ENCODE measurements around the gene ARL2.
A peak's percentile ranks its signal among the peaks of the same experiment; 100 is the strongest.
"Not testable (repeated sequence)": the region's sequence is repeated elsewhere in the genome, so short reads cannot be mapped to it uniquely, and the experiment has no call there.

The ARL2 gene

DNA sequence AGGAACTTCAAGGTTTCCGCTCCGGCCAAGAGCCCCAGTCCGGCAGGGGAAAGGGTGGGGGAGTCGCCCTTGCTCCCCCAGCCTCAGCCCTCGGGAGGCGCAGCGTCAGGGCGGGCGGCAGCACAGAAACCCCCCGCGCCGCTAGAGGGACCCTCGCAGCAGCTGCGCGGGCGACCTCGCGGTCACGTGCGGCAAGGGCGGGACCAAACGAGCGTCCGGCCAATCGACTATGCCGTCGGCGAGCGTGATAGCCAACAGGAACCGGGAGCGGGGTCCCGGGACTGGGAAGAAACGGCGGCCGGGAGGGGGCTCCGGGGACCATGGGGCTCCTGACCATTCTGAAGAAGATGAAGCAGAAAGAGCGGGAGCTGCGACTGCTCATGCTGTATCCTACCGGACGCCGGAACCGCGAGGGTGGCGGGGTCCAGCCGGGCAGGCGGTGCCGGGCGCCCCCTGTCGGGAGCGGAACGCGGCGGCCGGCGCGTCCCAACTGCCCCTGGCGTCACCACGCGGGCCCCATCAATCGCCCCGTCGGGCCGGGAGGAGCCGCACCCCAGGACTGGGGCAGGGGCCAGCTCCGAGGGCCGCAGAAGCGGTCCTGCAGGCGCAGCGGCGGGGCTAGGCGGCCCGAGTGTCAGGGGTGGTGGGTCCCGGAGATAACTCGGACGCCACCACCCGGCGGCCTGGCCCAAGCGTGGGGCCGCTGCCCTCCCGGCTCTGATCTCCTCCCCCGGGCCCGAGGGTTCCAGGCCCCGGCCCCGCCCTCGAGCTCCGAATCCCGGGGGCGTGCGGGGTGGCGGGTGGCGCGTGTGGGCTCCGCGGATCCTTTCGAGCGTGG, at the start of gene ARL2:
ARL2 (plus strand) TSS at position 273 of the 838 bp plus-strand sequence; CDS start at position 321, 48 bp downstream.
- DNase-seq = peak; percentile 46

DNA sequence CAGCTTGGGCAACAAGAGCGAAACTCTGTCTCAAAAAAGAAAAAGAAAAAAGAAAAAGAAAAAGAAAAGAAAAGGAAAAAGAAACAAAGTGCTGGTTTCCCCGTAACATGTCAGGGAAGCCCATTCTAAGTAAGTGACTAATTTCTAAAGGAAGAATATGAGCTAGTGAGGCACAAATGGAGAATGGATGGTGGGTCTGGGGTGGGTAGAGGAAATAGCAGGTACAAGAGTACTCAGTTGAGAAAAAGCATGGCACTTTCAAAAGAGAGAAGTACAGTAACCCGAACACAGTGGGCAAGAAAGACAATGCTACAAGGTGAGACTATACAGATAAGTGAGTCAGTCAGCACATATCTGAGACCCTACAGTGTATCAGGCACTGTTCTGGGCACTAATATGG, 46.6 kb upstream of the ARL2 start:
- DNase-seq = no peak

DNA sequence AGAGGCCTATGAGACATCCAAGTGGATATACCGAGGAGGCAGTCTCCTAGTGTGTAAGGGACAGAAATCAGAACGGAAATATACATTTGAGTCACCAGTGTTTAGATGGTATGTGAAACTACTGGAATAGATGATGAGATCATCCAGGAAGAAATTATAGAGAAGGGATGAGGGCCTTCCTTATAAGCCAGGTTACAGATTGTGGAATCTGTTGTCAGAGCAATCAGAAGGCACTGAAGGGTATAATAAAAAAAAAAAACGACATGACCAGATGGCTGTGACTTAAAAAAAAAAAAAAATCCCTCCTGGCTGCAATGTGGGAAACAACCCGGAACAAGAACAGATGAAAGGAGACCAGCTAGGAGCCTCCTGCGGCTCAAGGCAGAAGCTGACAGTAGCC, 44.8 kb upstream of the ARL2 start:
- DNase-seq = no peak

DNA sequence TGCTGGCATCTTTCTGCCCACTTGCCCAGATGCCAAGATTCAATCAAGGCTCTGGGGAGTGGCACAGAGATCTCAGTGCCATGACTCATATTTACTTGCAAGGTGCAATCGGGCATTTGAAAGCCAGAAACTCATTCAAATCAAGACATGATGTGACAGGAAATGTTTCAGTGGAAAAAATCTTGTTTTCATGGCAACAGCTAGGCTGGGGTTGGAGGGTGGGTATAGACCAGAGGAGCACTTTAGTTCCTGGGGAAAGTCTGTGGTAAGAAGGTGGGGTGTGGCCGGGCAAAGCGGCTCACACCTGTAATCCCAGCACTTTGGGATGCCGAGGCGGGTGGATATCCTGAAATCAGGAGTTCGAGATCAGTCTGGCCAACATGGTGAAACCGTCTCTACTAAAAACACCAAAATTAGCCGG, 43.2 kb upstream of the ARL2 start:
- no peak for DNase-seq

DNA sequence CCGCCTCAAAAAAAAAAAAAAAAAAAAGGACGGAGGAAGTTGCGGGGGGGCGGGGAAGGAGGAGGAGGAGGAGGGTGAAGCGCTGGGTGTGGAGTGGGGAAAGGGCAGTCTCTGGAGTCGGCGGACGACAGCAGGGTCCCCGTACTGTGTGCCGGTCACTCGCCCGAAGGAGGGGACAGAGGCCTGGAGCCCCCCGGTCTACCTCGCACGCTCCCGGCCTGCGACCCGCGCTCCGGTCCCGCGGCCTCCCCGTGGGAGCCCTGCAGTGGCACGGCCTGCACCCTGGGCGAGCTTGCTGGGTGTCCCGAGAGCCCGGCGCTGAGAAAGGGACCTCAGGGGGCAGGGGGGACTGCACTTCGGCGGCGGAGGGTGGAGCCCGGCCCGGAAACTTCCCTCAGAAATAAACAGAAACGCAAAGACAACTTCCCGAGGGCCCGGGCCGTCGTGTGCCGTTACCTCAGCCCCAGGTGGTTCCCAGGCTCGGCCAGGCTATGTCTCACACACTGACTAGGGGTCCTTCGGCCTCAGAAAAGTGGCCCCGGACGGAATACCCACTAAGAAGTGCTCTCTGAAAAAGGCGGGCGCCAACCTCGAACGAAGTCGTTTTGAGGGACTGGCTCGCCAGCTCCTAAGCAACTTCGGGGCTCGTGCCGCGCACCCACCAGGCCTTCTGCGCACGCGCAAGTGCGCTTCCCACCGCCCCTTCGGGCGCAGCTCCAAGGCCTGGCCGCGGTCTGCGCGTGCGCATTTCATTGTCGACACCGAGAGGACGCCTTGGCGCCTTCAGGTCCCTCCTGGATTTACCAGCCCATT, 42.3 kb upstream of the ARL2 start, which contains the start of gene MAJIN:
MAJIN (minus strand) TSS at position 688 of the 813 bp plus-strand sequence. CDS start 12,703 bp downstream, outside the sequence.
- DNase-seq = peak; percentile 27

DNA sequence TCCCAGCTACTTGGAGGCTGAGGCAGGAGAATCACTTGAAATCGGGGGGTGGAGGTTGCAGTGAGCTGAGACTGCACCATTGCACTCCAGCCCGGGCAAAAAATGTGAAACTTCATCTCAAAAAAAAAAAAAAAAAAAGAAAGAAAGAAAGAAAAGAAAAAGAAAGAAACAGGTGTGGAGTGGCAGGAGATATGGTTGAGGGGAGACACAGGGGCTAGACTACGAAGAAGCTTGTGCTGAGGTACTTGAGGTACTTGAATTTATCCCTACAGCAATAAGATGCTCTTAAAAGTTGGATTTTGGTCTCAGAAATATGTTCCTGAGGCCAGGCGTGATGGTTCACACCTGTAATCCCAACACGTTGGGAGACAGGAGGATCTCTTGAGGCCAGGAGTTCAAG, 39.8 kb upstream of the ARL2 start:
- DNase-seq = no peak

DNA sequence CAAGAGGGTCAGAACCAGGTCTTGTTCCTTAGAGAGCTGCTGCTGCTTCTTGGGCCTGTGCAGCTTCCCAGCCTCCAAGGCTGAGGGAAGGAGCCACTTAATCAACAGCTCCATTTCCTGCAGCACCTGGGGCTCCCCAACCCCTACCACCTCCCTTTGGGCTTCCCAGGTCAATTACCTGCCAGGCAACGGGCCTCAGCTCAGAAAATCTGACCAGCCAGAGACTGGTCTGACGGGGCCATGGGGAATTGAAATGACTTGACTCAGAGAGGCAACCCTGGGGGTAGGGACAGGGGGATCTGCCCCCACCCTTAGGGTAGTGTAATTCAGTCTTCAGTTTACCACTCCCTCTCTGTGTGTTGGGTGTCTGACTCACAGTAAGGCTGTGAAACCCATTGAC, 37.3 kb upstream of the ARL2 start:
- DNase-seq = no peak

DNA sequence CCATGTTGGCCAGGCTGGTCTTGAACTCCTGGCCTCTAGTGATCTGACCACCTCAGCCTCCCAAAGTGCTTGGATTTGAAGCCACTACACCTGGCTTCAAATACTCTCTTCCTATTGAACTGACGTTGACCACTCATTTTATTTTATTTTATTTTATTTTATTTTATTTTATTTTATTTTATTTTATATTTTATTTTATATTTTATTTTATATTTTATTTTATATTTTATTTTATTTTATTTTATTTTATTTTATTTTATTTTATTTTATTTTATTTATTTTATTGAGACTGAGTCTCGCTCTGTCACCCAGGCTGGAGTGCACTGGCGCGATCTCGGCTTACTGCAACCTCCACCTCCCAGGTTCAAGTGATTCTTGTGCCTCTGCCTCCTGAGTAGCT, 30.6 kb upstream of the ARL2 start:
- DNase-seq = not testable (repeated sequence)

DNA sequence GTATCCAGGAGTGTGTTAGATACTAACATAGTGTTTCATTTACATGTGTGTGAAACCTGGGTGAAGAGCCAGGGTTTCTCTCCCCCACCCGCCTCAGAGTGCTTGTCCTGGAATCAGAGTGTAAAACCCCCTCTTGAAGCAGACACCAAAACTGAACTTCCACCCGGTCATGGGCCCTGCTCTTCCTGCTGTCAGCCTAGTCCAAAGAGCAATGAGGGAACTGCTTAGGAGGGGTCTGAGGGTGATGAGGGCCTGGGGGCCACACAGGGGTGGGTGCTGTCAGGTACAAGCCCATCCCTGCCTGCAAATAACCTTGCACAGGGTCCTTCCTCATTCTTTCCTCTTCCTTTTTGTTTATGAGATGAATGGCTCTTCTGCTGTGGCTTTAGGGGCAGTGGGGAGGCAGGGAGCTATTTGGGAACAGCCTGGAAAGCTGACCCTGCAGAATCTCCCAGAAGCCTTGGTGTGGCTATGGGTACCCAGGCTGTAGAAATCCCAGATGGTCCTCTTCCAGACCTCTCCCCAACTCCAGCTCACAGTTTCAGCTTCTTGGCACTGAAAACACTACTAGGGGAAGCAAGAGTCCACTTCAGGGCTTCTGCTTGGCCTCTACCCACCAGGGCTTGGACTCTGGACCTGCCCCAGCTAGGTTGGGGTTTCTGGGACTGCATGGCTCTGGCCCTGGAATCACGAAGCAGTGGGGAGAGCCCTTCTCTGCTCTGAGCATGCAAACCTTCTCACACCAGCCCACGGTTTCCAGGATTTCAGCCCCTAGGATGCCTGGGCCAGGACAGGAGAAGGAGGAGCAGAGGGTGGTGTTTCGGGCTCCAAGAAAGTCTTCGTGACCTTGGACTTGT, 25.7 kb upstream of the ARL2 start:
- DNase-seq = no peak

DNA sequence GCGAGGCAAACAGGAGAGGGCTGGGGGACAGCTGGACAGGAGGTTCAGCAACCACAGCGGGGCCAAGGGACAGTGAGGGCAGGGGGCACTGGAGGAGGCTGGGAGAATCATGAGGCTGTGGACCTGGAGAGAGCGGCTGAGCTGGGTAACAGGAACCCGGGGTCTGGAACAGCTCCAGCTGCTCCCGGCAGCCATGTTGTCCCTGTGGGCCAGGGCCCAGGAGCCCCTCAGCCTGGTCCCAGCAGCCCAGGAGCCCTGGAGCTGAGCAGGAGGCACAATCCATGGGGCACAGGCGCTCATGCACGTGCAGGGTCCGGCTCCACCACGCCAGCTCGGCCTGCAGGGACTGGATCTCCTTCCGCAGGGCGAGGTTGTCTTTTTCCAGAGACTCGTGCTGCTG, 24.5 kb upstream of the ARL2 start:
- DNase-seq = no peak

DNA sequence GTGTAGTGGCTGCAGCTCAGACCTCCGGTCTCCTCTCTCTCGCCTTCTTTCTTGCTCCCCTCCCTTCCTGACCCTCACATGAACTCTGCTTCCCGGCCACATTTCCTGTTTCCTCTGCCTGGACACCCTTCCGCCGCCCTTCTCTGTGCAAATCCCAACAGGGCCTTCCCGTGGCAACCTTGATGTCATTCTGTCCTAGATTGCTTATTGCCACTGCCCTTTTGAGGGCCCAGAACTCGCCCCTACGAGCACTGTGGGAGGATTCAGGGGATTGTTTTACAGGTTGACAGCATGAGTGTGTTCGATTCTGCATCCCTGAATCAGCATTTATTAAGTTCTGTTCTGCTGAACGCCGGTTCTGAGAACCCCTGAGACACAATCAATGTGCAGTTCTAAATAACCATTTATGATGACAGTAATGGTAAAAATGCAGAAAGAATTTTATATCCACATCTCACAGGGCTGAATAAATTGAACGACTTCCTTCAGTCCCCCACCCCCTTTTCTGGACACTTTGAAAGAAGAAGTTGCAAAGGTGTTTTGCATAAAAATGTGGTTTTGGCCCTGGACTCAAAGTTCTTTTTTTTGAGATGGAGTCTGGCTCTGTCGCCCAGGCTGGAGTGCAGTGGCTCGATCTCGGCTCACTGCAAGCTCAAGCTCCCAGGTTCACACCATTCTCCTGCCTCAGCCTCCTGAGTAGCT, 23.6 kb upstream of the ARL2 start:
- DNase-seq = no peak

DNA sequence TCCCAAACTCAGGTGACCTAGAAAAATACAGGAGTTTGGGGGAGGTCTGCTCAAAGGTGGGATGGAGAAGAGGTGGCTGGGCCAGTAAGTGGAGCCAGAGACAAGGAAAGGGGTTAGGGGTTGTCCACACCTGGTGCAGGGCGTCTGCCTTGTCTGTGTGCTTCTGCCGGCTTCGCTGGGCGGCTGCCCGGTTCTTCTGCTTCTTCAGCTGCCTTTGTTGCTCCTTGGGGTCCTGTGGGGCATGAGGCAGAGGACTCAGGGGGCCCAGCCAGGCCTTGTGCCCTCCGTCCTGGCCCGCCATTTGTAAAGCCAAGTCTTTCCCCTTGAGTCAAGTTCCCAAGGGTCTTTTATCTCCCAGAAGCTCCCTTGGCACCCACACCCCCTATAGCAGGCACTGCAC, 19.6 kb upstream of the ARL2 start:
- DNase-seq = no peak

DNA sequence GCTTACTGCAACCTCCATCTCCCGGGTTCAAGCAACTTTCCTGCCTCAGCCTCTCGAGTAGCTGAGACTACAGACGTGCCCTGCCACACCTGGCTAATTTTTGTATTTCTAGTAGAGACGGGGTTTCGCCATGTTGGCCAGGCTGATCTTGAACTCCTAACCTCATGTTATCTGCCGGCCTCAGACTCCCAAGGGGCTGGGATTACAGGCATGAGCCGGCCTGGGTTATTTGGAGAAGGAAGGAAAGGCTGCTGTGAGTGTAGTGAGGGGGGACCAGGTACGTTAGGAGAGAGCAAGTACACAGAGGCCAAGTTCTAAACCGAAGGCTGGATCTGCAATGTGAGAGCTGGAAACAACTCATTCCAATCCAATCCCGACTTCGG, 17.6 kb upstream of the ARL2 start:
- no peak for DNase-seq

DNA sequence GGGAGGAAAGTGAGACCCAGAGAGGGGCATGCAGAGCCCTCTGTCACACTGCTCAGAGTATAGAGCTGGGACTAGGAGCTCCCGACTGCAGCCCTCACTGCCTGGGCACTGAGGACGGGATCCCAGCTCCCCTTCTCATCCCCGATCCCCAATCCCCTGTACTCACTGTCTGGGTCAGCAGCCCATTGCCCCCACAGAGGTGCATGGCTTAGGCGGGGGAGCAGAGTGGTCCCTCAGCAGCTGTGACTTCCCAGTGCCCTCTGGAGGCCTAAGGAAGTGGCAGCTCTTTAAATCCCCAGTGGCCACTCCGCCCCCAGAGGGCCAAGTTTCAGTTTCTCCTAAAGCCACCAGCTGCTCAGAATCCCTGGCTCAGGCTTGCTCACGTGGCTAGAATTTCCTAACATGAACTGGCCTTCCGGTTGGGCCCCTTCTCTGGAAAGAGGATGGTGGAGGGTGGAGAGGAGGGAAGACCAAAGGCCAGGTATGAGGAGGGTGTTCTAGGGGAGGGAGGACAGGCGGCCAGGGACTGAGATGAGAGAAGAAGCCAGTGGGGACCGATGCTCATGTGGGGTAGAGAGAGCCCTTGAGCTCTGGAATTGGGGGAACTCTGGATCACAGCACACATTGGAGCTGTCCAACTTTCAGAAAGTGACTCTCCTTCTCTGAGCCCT, 17.1 kb upstream of the ARL2 start, which contains the start of gene BATF2:
BATF2 (minus strand) TSS at position 262 of the 671 bp plus-strand sequence; CDS start at position 205, 57 bp downstream.
- no peak for DNase-seq

DNA sequence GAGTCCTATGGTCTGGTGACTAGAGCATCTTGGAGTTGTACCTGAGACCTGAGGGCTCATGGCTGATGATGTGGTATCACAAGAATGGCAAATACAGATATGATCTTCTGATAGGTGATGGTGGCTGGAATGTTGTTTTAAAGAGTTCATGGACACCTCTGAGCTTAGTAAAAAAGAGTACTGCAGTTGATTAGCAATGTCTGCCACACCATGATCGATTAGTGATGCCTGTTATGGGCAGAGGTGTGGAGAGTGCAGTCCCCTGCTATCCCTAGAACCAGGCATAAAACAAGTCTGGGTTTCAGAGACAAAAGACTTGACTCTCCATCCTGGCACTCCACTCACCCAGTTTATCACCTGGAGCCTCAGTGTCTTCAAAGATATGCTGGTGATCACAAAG, 15.8 kb upstream of the ARL2 start:
- DNase-seq = no peak

DNA sequence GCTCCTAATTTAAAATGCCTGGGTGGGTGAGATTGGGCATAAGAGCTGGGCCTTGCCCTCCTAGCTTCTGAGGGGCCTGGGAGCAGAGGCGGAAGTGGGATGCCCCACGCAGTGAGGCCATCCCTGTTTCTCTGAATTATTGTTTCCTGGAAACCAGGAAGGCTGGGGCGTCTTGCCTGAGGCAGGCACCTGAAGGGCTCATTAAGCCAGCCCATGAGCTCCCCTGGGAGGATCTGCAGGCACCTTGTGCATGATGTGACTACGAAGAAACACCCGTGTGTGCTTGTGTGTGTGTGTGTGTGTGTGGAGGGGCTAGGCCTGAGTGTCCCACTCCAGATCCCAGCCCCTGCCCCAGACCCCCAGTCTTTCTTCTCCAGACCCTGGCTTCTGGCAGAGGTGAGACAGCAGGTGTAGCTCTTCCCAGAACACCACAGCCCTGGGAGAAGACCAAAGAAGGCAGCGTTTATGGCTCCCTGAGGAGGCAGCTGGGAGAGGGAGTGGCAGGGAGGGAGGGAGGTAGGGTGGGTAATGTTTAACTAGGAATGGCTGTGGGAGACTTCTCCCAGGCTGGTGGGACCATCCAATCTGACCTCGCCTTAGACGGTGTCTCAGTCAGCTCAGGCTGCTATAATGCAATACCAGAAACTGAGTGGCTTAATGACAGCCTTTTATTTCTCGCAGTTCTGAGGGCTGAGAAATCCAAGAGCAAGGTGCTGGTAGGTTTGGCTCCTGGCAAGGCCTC, 15.1 kb upstream of the ARL2 start:
- DNase-seq = no peak

DNA sequence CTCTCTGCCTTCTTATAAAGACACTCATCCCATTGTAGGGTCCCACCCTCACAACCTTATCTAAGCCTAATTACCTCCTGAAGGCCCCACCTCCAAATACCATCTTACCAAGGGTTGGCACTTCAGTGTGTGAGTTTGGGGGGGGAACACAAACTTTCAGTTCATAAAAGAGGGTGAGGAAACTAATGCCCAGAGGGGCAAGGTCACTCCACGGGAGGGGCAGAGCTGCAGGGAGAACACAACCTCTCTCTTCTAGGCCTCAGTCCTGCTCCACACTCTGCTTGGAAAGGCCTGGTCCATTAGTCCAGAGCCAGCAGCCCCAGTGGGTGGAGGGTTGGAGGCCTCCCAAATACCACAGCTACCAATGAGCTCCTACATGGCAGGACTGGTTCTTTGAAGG, 14.5 kb upstream of the ARL2 start:
- DNase-seq = no peak

DNA sequence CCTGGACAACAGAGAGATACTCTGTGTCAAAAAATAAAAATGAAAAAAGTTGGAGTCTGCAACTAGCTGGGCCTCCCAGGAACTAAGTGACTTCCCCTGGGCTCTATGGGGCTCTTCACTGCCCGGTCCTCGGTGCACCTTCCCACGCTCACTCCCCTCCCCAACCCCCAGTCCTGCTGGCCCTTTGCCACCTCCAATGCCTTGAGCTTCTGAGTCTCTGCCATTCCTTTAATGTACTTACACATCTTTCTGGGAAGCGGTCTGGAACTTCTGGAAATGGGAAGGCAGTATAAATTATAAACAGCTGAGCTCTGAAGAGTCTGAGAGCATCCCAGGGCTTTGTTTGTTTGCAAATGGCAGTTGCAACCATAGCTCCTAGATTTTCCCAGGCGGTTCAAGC, 11.3 kb upstream of the ARL2 start:
- no peak for DNase-seq

DNA sequence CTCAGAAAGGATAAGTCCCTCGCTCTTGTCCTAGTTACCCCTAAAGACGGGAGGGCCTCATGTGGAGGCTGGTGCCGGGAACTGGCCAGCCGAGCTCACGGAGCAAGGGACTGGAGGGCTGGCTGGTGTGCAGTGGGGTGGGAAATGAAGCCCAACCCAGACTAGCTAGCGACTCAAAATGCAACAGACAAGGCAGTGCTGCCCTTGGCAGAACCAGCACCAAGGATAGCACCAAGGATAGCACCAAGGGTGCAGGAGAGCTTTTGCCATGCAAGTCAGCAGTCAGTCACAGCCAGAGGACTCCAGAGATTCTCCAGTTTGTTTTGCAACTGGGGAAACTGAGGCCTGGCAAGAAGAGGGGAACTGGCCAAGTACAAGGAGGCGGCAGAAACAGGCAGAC, 10.7 kb upstream of the ARL2 start:
- DNase-seq = no peak

DNA sequence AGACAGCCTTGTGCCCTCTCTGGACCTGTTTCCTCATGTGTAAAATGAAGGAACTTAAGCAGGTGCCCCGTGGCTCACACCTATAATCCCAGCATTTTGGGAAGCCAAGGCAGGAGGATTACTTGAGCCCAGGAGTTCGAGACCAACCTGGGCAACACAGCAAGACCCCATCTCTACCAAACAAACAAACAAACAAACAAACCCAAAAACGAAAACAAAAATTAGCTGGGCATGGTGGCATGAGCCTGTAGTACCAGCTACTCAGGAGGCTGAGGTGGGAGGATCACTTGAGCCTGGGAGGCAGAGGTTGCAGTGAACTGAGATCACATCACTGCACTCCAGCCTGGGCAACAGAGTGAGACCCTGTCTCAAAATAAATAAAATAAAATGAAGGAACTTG, 10.0 kb upstream of the ARL2 start:
- DNase-seq = not testable (repeated sequence)

DNA sequence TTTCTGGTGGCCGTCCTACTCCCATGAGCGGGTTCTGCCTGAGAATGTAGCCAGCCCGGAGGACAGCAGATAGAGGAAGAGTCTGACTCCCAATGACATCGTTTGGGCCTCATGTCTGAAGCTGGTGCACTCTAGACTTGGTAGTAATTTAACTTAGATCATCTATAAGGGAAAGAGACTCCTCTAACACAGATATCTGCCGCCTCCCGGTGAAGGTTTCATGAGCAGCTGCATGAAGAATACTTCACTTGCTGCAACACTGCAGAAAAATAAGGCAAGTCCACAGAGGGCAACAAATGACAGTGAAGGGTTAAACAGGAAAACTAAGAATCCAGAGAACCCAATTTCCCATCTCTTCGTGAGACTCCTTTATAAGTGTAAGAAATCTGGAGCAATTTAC, 5.9 kb upstream of the ARL2 start:
- DNase-seq = no peak

All from GOT3 (cell line).